Measurements from ENCODE around the gene CA5B.

- no peak for TF ChIP-seq MAFK (IDR thresholded peaks at IDR 0.05; ENCODE audit: partially characterized antibody)
- no peak for TF ChIP-seq CBX2 (IDR thresholded peaks at IDR 0.05; ENCODE audit: borderline replicate concordance, low read depth)
- no peak for TF ChIP-seq ZSCAN20 (CRISPR knock-in tag; IDR thresholded peaks at IDR 0.05)
- TF ChIP-seq CTCF (IDR thresholded peaks at IDR 0.05) = no peak
- TF ChIP-seq HDAC2 (IDR thresholded peaks at IDR 0.05) = no peak
- no peak for TF ChIP-seq RCOR1 (IDR thresholded peaks at IDR 0.05; ENCODE audit: low read depth, low read length)
- no peak for TF ChIP-seq POLR2AphosphoS2 (conservative IDR thresholded peaks at IDR 0.05; ENCODE audit: low read length)
- TF ChIP-seq POLR2A (IDR thresholded peaks at IDR 0.05; ENCODE audit: low read length) = peak; percentile 83
- no peak for TF ChIP-seq SMC3 (IDR thresholded peaks at IDR 0.05)
- TF ChIP-seq CHD4 (IDR thresholded peaks at IDR 0.05; ENCODE audit: borderline replicate concordance) = no peak
Measured at GRCh38 chrX:15789979-15790768, 52.1 kb downstream of the CA5B start, which contains the start of gene ZRSR2.

All from A549 (cell line).